GM23338 (cell line): ENCODE results near the gene SIDT2. TPM values are rescaled to one million over a fixed set of nuclear protein-coding genes. Genes with fewer than 3 reads are reported as not detected.

ENCODE experiments used
- ATAC-seq: fragments of 200-7000 bp; cut with Tn5 transposase; 3 replicates; pipeline ENCODE4 v1.9.1; 2020
- DNase-seq: peaks from one replicate; pipeline ENCODE4 v3.0.0-alpha.2; 2015; ENCODE audit warnings: low spot score
- H2AFZ ChIP-seq: fragments of 200-600 bp; sonication (generic); 2 replicates; pipeline ENCODE4 v1.8.0; 2016; ENCODE audit warnings: antibody characterized with exemption, mild to moderate bottlenecking, moderate library complexity
- H3F3A ChIP-seq: fragments of 200-600 bp; sonication (generic); replicated peaks from 2 replicates; pipeline ENCODE4 v1.8.0; 2017; ENCODE audit warnings: antibody characterized with exemption, mixed run types, low read depth
- H3K27ac ChIP-seq: fragments of 200-600 bp; sonication (generic); 2 replicates; pipeline ENCODE4 v1.6.1; 2016; ENCODE audit warnings: low read depth
- H3K27me3 ChIP-seq: fragments of 200-600 bp; sonication (generic); 2 replicates; pipeline ENCODE4 v1.8.0; 2016; ENCODE audit warnings: mild to moderate bottlenecking, mixed run types, moderate library complexity; ENCODE audit not compliant: insufficient read depth
- H3K36me3 ChIP-seq: fragments of 200-600 bp; sonication (generic); 2 replicates; pipeline ENCODE4 v1.8.0; 2016; ENCODE audit warnings: mild to moderate bottlenecking; ENCODE audit not compliant: insufficient read depth
- H3K4me1 ChIP-seq: fragments of 200-600 bp; sonication (generic); 2 replicates; pipeline ENCODE4 v1.8.0; 2016; ENCODE audit warnings: mild to moderate bottlenecking, moderate library complexity; ENCODE audit not compliant: insufficient read depth
- H3K4me2 ChIP-seq: fragments of 200-600 bp; sonication (generic); 2 replicates; pipeline ENCODE4 v1.7.1; 2017; ENCODE audit warnings: mixed run types
- H3K4me3 ChIP-seq: fragments of 200-600 bp; sonication (generic); 2 replicates; pipeline ENCODE4 v1.6.1; 2016; ENCODE audit warnings: mixed run types
- H3K79me2 ChIP-seq: fragments of 200-600 bp; sonication (generic); replicated peaks from 2 replicates; pipeline ENCODE4 v1.8.0; 2017; ENCODE audit warnings: mild to moderate bottlenecking; ENCODE audit not compliant: insufficient read depth
- H3K9me2 ChIP-seq: fragments of 200-600 bp; sonication (generic); 2 replicates; pipeline ENCODE4 v1.8.0; 2017; ENCODE audit not compliant: insufficient read depth
- H4K20me1 ChIP-seq: fragments of 200-600 bp; sonication (generic); replicated peaks from 2 replicates; pipeline ENCODE4 v1.8.0; 2017; ENCODE audit warnings: mild to moderate bottlenecking; ENCODE audit not compliant: insufficient read depth
- H3K27ac Mint-ChIP-seq: 2 replicates; pipeline ENCODE4 v1.8.0; 2020; ENCODE audit warnings: inconsistent platforms, mild to moderate bottlenecking, moderate library complexity, mixed read lengths
- H3K27me3 Mint-ChIP-seq: 3 replicates; pipeline ENCODE4 v1.8.0; 2022; ENCODE audit warnings: low read depth, mild to moderate bottlenecking, moderate library complexity, mixed read lengths, inconsistent platforms; ENCODE audit not compliant: insufficient read depth, poor library complexity
- H3K36me3 Mint-ChIP-seq: 3 replicates; pipeline ENCODE4 v1.8.0; 2021; ENCODE audit warnings: low read depth, mild to moderate bottlenecking, inconsistent platforms, moderate library complexity, mixed read lengths
- H3K4me1 Mint-ChIP-seq: 3 replicates; pipeline ENCODE4 v1.8.0; 2020; ENCODE audit warnings: mild to moderate bottlenecking, inconsistent platforms, mixed read lengths
- H3K4me3 Mint-ChIP-seq: 3 replicates; pipeline ENCODE4 v1.8.0; 2021; ENCODE audit warnings: moderate library complexity, mild to moderate bottlenecking, inconsistent platforms, mixed read lengths
- H3K9me3 Mint-ChIP-seq: 3 replicates; pipeline ENCODE4 v1.8.0; 2020; ENCODE audit warnings: moderate library complexity, mild to moderate bottlenecking, inconsistent platforms, mixed read lengths
- CREB1 ChIP-seq: fragments of 250-450 bp; sonication (Bioruptor Pico); IDR thresholded peaks from 2 replicates; pipeline ENCODE4 v1.5.0; 2020; ENCODE audit warnings: low read depth, mild to moderate bottlenecking, moderate library complexity
- ETS1 ChIP-seq: IDR thresholded peaks from 2 replicates; pipeline ENCODE4 v1.6.1; 2016; ENCODE audit warnings: antibody characterized with exemption
- EZH2 ChIP-seq: fragments of 200-600 bp; sonication (generic); IDR thresholded peaks from one replicate; pipeline ENCODE4 v1.8.0; 2017; ENCODE audit warnings: antibody characterized with exemption, mild to moderate bottlenecking, low read depth; ENCODE audit not compliant: unreplicated experiment
- EZH2phosphoT487 ChIP-seq: fragments of 200-600 bp; sonication (generic); IDR thresholded peaks from one replicate; pipeline ENCODE4 v1.8.1; 2018; ENCODE audit warnings: antibody characterized with exemption; ENCODE audit not compliant: unreplicated experiment
- JUNB ChIP-seq: IDR thresholded peaks from one replicate; pipeline ENCODE4 v1.6.1; 2016; ENCODE audit warnings: antibody characterized with exemption; ENCODE audit not compliant: unreplicated experiment
- NANOG ChIP-seq: IDR thresholded peaks from 2 replicates; pipeline ENCODE4 v1.6.1; 2016; ENCODE audit warnings: antibody characterized with exemption, borderline replicate concordance
- POLR2AphosphoS5 ChIP-seq: IDR thresholded peaks from 2 replicates; pipeline ENCODE4 v1.6.1; 2016; ENCODE audit warnings: antibody characterized with exemption, low read depth
- STAT1 ChIP-seq: IDR thresholded peaks from one replicate; pipeline ENCODE4 v1.6.1; 2016; ENCODE audit warnings: antibody characterized with exemption; ENCODE audit not compliant: unreplicated experiment
- ZNF114 ChIP-seq: fragments of 250-450 bp; sonication (Bioruptor Pico); IDR thresholded peaks from 2 replicates; pipeline ENCODE4 v1.5.0; 2020; ENCODE audit warnings: mild to moderate bottlenecking, moderate library complexity
- ZNF331 ChIP-seq: fragments of 250-450 bp; sonication (Bioruptor Pico); IDR thresholded peaks from 2 replicates; pipeline ENCODE4 v1.5.0; 2020; ENCODE audit warnings: low read depth, mild to moderate bottlenecking, moderate library complexity
- polyA plus RNA-seq: library from polyadenylated mRNA; unstranded; fragments of >200 nt; fragmentation: Nextera tagmentation; extraction: Ambion mirVana; gene quantifications from 2 replicates; pipeline ENCODE4 v1.2.1, GENCODE V29; 2016
- total RNA-seq: library from RNA; depleted of rRNA; stranded (reverse); fragments of >200 nt; shearing (Covaris generic); gene quantifications from 2 replicates; pipeline ENCODE4 v1.2.3, GENCODE V29; 2014
- TF ChIP-seq, protein P1 (sequence below), 2 experiments: fragments of 200-600 bp in 1 of 2; sonication (generic) in 1 of 2; conservative IDR thresholded peaks; 2 replicates each; pipeline versions ENCODE4 v1.5.1 to v1.6.1; 2016 to 2017; ENCODE audit warnings: antibody characterized with exemption in 2 of 2, low read depth in 2 of 2, mild to moderate bottlenecking in 2 of 2, moderate library complexity in 1 of 2
- TF ChIP-seq, protein P2 (sequence below): fragments of 250-450 bp; sonication (Bioruptor Pico); IDR thresholded peaks from 2 replicates; pipeline ENCODE4 v1.5.0; 2020; ENCODE audit warnings: mild to moderate bottlenecking, moderate library complexity
- TF ChIP-seq, protein P3 (sequence below): IDR thresholded peaks from one replicate; pipeline ENCODE4 v1.6.1; 2018; ENCODE audit warnings: antibody characterized with exemption; ENCODE audit not compliant: unreplicated experiment

SIDT2 gene
- total and polyA plus RNA-seq, 2 experiments from 2014 or later = 7.5 to 12.1 TPM

GRCh38 chr11:117217141-117218084 lies 38.9 kb downstream of the SIDT2 start:
- Histone ChIP-seq H3K4me3 (no peak overlapping the region), H3F3A (no peaks in the 10 kb centered on the region), H3K4me2 (no peak overlapping the region), H3K9me2 (no peaks in the 10 kb centered on the region), H2AFZ (no peak overlapping the region), H3K27me3 (no peaks in the 10 kb centered on the region), H3K36me3 (0 out of 2 replicates have a peak, but pooled peaks cover 6% of the 10 kb centered on the region), H3K27ac (no peak overlapping the region), H3K4me1 (no peaks in the 10 kb centered on the region), H3K79me2 (no peaks in the 10 kb centered on the region), H4K20me1 (peaks cover 7% of the 10 kb centered on the region)
- no peak overlapping the region for H3K27ac Mint-ChIP-seq
- H3K9me3 Mint-ChIP-seq = no peaks in the 10 kb centered on the region
- H3K4me3 Mint-ChIP-seq = no peak overlapping the region
- peaks cover 7% of the 10 kb centered on the region for H3K27me3 Mint-ChIP-seq
- TF ChIP-seq ETS1 (no peak), JUNB (no peak), ZNF331 (CRISPR knock-in tag) (no peak), ZNF114 (CRISPR knock-in tag) (no peak), STAT1 (no peak), POLR2AphosphoS5 (no peak), NANOG (no peak), EZH2phosphoT487 (no peak), EZH2 (no peak), CREB1 (CRISPR knock-in tag) (no peak)
- TF ChIP-seq, protein P1, sequence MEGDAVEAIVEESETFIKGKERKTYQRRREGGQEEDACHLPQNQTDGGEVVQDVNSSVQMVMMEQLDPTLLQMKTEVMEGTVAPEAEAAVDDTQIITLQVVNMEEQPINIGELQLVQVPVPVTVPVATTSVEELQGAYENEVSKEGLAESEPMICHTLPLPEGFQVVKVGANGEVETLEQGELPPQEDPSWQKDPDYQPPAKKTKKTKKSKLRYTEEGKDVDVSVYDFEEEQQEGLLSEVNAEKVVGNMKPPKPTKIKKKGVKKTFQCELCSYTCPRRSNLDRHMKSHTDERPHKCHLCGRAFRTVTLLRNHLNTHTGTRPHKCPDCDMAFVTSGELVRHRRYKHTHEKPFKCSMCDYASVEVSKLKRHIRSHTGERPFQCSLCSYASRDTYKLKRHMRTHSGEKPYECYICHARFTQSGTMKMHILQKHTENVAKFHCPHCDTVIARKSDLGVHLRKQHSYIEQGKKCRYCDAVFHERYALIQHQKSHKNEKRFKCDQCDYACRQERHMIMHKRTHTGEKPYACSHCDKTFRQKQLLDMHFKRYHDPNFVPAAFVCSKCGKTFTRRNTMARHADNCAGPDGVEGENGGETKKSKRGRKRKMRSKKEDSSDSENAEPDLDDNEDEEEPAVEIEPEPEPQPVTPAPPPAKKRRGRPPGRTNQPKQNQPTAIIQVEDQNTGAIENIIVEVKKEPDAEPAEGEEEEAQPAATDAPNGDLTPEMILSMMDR (conservative IDR thresholded peaks at IDR 0.05; ENCODE audit: low read depth in 2 of 2) = no peak
- TF ChIP-seq, protein P2, sequence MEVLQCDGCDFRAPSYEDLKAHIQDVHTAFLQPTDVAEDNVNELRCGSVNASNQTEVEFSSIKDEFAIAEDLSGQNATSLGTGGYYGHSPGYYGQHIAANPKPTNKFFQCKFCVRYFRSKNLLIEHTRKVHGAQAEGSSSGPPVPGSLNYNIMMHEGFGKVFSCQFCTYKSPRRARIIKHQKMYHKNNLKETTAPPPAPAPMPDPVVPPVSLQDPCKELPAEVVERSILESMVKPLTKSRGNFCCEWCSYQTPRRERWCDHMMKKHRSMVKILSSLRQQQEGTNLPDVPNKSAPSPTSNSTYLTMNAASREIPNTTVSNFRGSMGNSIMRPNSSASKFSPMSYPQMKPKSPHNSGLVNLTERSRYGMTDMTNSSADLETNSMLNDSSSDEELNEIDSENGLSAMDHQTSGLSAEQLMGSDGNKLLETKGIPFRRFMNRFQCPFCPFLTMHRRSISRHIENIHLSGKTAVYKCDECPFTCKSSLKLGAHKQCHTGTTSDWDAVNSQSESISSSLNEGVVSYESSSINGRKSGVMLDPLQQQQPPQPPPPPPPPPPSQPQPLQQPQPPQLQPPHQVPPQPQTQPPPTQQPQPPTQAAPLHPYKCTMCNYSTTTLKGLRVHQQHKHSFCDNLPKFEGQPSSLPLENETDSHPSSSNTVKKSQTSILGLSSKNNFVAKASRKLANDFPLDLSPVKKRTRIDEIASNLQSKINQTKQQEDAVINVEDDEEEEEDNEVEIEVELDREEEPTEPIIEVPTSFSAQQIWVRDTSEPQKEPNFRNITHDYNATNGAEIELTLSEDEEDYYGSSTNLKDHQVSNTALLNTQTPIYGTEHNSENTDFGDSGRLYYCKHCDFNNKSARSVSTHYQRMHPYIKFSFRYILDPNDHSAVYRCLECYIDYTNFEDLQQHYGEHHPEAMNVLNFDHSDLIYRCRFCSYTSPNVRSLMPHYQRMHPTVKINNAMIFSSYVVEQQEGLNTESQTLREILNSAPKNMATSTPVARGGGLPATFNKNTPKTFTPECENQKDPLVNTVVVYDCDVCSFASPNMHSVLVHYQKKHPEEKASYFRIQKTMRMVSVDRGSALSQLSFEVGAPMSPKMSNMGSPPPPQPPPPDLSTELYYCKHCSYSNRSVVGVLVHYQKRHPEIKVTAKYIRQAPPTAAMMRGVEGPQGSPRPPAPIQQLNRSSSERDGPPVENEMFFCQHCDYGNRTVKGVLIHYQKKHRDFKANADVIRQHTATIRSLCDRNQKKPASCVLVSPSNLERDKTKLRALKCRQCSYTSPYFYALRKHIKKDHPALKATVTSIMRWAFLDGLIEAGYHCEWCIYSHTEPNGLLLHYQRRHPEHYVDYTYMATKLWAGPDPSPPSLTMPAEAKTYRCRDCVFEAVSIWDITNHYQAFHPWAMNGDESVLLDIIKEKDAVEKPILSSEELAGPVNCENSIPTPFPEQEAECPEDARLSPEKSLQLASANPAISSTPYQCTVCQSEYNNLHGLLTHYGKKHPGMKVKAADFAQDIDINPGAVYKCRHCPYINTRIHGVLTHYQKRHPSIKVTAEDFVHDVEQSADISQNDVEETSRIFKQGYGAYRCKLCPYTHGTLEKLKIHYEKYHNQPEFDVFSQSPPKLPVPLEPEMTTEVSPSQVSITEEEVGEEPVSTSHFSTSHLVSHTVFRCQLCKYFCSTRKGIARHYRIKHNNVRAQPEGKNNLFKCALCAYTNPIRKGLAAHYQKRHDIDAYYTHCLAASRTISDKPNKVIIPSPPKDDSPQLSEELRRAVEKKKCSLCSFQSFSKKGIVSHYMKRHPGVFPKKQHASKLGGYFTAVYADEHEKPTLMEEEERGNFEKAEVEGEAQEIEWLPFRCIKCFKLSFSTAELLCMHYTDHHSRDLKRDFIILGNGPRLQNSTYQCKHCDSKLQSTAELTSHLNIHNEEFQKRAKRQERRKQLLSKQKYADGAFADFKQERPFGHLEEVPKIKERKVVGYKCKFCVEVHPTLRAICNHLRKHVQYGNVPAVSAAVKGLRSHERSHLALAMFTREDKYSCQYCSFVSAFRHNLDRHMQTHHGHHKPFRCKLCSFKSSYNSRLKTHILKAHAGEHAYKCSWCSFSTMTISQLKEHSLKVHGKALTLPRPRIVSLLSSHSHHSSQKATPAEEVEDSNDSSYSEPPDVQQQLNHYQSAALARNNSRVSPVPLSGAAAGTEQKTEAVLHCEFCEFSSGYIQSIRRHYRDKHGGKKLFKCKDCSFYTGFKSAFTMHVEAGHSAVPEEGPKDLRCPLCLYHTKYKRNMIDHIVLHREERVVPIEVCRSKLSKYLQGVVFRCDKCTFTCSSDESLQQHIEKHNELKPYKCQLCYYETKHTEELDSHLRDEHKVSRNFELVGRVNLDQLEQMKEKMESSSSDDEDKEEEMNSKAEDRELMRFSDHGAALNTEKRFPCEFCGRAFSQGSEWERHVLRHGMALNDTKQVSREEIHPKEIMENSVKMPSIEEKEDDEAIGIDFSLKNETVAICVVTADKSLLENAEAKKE = no peak
- TF ChIP-seq, protein P3, sequence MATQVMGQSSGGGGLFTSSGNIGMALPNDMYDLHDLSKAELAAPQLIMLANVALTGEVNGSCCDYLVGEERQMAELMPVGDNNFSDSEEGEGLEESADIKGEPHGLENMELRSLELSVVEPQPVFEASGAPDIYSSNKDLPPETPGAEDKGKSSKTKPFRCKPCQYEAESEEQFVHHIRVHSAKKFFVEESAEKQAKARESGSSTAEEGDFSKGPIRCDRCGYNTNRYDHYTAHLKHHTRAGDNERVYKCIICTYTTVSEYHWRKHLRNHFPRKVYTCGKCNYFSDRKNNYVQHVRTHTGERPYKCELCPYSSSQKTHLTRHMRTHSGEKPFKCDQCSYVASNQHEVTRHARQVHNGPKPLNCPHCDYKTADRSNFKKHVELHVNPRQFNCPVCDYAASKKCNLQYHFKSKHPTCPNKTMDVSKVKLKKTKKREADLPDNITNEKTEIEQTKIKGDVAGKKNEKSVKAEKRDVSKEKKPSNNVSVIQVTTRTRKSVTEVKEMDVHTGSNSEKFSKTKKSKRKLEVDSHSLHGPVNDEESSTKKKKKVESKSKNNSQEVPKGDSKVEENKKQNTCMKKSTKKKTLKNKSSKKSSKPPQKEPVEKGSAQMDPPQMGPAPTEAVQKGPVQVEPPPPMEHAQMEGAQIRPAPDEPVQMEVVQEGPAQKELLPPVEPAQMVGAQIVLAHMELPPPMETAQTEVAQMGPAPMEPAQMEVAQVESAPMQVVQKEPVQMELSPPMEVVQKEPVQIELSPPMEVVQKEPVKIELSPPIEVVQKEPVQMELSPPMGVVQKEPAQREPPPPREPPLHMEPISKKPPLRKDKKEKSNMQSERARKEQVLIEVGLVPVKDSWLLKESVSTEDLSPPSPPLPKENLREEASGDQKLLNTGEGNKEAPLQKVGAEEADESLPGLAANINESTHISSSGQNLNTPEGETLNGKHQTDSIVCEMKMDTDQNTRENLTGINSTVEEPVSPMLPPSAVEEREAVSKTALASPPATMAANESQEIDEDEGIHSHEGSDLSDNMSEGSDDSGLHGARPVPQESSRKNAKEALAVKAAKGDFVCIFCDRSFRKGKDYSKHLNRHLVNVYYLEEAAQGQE = no peak
- DNase-seq (no peak), ATAC-seq (no peak)
- H3K36me3 Mint-ChIP-seq = peaks cover 33% of the 10 kb centered on the region
- peaks cover 8% of the 10 kb centered on the region for H3K4me1 Mint-ChIP-seq
